Stimulated activated memory B cell treated with anti-CD40 and anti-IgM and Interleukin-4, amounts not matched to agents 10 μg/mL and 1 μg/mL and 100 μg/mL, for 72 hours (primary cell): ENCODE results near the gene LAMA3.

Experiments used
- ATAC-seq: fragments of 150-1000 bp; cut with Tn5 transposase; 2 replicates; pipeline ENCODE4 v1.10.0; 2021
- H3K27ac Mint-ChIP-seq: one replicate; pipeline ENCODE4 v1.8.0; 2022; ENCODE audit warnings: mild to moderate bottlenecking, mixed read lengths
- H3K27me3 Mint-ChIP-seq: one replicate; pipeline ENCODE4 v1.8.0; 2022; ENCODE audit warnings: mixed read lengths
- H3K36me3 Mint-ChIP-seq: one replicate; pipeline ENCODE4 v1.8.0; 2022; ENCODE audit warnings: mixed read lengths
- H3K4me1 Mint-ChIP-seq: one replicate; pipeline ENCODE4 v1.8.0; 2022; ENCODE audit warnings: mixed read lengths
- H3K4me3 Mint-ChIP-seq: one replicate; pipeline ENCODE4 v1.8.0; 2022; ENCODE audit warnings: mild to moderate bottlenecking, moderate library complexity, mixed read lengths
- H3K9me3 Mint-ChIP-seq: one replicate; pipeline ENCODE4 v1.8.0; 2022; ENCODE audit warnings: mixed read lengths

The LAMA3 gene

DNA sequence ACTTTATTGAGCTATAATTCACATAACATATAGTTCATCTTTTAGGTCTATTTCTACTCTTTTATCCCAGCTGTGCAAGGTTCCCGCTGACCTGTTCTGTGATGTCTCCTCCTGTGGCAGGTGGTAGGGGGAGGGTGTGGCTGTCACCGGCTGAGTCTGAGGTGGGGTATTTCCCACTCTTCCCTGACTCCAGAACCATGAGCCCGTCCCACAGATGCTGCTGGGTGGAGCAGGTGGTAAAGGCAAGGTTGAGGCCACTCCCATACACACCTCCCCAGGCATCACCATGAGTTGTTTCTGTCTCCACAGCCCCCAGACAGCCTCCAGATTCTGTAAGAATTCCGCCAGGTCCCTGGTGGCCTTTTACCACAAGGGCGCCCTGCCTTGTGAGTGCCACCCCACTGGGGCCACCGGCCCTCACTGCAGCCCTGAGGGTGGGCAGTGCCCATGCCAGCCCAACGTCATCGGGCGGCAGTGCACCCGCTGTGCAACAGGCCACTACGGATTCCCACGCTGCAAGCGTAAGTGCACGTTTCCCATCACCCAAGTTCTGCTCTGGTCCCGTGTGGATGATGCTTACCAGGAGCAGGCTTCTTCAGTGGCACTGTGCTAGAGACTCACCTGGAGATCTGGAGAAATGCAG, 156.9 kb downstream of the LAMA3 start:
- ATAC-seq = no peak
- no peaks in the 10 kb centered on the region for H3K4me1 Mint-ChIP-seq
- H3K36me3 Mint-ChIP-seq = no peaks in the 10 kb centered on the region
- H3K4me3 Mint-ChIP-seq = no peak overlapping the region
- H3K9me3 Mint-ChIP-seq = no peaks in the 10 kb centered on the region
- no peaks in the 10 kb centered on the region for H3K27me3 Mint-ChIP-seq
- H3K27ac Mint-ChIP-seq = no peak overlapping the region

- Mint-ChIP-seq H3K4me1 (peaks cover 12% of the 10 kb centered on the region), H3K27ac (no peak overlapping the region), H3K27me3 (no peaks in the 10 kb centered on the region), H3K36me3 (no peaks in the 10 kb centered on the region), H3K4me3 (no peak overlapping the region), H3K9me3 (no peaks in the 10 kb centered on the region)
- ATAC-seq = no peak
These were observed 158.2 kb downstream of the LAMA3 start for GRCh38 chr18:23847321-23847986.

GRCh38 chr18:23849141-23849540, 159.9 kb downstream of the LAMA3 start:
- Mint-ChIP-seq H3K27me3 (no peaks in the 10 kb centered on the region), H3K9me3 (no peaks in the 10 kb centered on the region), H3K36me3 (no peaks in the 10 kb centered on the region), H3K4me3 (no peak overlapping the region), H3K27ac (no peak overlapping the region), H3K4me1 (peaks cover 17% of the 10 kb centered on the region)
- ATAC-seq = no peak

- Mint-ChIP-seq H3K27me3 (no peaks in the 10 kb centered on the region), H3K27ac (no peak overlapping the region)
These were observed 161.0 kb downstream of the LAMA3 start for GRCh38 chr18:23850215-23850614.

DNA sequence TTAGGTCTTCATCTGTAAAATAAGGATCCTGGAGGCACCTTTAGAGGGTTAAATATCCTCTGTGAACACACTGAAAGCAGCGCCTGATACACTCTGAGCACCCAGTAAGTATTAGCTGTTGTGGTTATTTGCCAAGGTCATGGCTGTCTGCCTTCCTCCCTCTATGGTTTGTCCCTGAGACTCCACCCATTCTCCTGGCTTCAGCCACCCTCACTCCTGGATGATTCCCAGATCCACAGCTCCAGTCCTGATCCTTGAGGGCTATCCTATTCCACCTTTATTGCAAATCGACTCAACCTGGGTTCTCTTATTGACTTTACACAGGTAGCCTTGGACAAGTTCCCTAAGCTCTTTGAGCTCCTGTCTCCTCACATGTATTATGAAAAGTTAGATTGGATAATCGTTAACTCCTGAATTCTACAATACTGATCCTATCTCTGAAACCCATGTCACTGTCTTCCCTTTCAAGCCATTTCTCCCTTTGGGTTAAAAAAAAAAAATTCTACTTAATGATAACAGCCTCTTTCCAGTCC, 162.3 kb downstream of the LAMA3 start:
- ATAC-seq = no peak
- Mint-ChIP-seq H3K27ac (no peak overlapping the region), H3K36me3 (no peaks in the 10 kb centered on the region), H3K9me3 (no peaks in the 10 kb centered on the region), H3K4me1 (peaks cover 17% of the 10 kb centered on the region), H3K4me3 (no peak overlapping the region), H3K27me3 (no peaks in the 10 kb centered on the region)

More at GRCh38 chr18:23850215-23850614, 161.0 kb downstream of the LAMA3 start:
- Mint-ChIP-seq H3K36me3 (no peaks in the 10 kb centered on the region), H3K4me1 (peaks cover 17% of the 10 kb centered on the region), H3K4me3 (no peak overlapping the region), H3K9me3 (no peaks in the 10 kb centered on the region)
- no peak for ATAC-seq

DNA sequence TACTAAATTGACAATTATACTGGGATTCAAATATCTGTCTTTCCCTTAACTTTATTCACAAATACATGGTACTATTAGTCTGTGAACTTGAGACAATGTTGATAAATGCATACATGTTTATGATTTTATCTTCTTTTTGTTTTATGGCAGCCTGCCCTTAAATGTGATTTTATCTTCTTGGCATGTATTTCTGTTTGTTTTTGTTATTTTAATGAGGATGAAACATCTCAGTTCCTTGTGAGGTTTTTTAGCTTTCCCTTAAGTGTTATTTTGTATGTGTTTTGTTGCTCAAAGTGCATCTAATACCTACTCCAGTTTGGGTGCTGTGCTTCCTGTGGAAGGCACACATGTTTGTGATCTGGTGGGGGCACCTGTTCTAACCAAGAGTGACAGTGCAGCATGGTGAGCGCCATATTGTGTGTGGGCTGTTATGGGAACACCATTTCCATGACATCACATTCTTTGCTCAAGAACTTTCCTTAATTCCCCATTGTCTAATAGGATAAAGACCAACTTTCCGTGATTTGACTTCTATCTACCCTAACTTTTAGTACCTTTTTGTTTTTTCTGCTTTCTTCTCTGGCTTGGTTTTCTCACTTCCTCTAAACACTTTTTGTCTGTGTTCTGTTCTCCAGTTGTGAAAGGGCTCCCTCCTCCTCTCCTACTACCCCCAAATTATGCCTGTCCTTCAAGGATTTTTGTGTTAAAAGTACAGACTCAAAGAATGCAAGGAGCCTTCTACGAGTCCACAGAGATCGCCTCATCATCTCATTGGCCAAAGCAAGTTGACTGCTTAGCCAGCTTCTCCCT, 163.2 kb downstream of the LAMA3 start:
- peak; percentile 53 for ATAC-seq
- Mint-ChIP-seq H3K9me3 (no peaks in the 10 kb centered on the region), H3K4me1 (peaks cover 17% of the 10 kb centered on the region), H3K36me3 (no peaks in the 10 kb centered on the region), H3K4me3 (no peak overlapping the region), H3K27ac (peak overlapping the region; percentile 5), H3K27me3 (no peaks in the 10 kb centered on the region)

DNA sequence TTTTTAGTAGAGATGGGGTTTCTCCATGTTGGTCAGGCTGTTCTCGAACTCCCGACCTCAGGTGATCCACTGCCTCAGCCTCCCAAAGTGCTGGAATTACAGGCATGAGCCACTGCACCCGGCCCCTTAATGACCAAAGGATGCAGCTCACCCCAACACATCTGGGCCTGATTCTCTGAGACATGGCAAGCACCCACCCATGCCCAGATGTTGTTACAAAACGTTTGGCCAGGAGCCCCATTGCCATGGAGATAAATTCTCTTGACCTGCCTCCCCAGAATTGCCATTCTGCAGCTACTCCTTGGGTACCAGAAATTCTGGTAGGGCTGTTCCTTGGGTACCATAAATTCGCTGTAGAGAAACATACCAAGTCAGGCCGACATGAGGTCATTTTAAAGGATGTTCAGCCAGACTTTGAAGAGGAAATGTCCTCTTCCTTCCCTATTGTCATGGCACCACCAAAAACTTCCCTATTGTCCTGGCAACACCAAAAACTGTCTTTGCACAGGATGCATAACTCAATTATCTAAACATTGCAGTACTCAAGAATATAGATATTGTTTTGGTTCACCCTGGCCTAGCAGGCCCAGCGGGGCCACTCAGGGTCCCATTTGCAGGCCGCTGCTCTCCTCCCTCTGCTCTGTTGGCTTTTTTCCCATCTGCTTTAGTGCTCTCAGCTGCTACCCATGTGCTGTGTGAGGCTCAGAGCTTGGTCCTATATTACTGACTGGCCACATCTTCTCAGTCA, 164.4 kb downstream of the LAMA3 start:
- no peaks in the 10 kb centered on the region for H3K36me3 Mint-ChIP-seq
- peaks cover 17% of the 10 kb centered on the region for H3K4me1 Mint-ChIP-seq
- no peaks in the 10 kb centered on the region for H3K9me3 Mint-ChIP-seq
- no peak overlapping the region for H3K4me3 Mint-ChIP-seq
- H3K27me3 Mint-ChIP-seq = no peaks in the 10 kb centered on the region
- ATAC-seq = no peak
- H3K27ac Mint-ChIP-seq = no peak overlapping the region

GRCh38 chr18:23855721-23856120, 166.5 kb downstream of the LAMA3 start:
- Mint-ChIP-seq H3K4me3 (no peak overlapping the region), H3K4me1 (peaks cover 26% of the 10 kb centered on the region), H3K27ac (no peak overlapping the region), H3K36me3 (no peaks in the 10 kb centered on the region), H3K9me3 (no peaks in the 10 kb centered on the region), H3K27me3 (no peaks in the 10 kb centered on the region)
- ATAC-seq = no peak

DNA sequence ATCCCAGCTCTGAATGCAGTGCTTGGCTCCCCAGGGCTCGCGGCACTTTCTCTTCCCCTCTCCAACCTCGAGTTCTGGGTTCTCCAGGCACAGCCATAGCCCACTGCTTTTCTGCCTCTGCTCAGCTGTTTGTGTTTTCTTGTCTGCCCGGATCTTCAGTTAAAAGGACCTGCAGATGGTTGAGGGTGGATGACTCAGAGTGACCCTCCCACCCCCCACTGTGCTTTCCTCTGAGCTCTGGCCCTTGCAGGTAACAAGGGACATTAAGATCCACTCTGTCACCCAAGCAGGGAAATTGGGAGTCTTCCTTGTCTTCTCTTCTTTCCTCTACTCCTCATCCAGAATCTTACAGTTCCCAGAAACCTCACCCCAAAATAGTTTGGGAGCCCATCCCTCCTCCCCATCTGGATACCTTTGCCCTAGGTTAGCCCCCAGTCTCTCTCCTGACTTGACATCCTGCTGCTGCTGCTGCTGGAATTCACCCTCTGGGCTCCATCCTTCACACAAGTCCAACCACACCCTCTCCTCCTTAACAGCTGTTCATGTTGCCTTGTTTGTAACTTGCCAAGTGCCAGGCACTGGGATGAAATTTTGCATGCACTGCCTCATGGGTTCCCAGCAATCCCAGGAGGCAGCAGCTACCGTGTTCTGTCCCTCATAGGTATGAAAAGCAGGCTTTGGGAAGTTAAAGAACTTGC, 167.4 kb downstream of the LAMA3 start:
- Mint-ChIP-seq H3K9me3 (no peaks in the 10 kb centered on the region), H3K4me3 (no peak overlapping the region), H3K27ac (no peak overlapping the region), H3K4me1 (peaks cover 24% of the 10 kb centered on the region), H3K36me3 (no peaks in the 10 kb centered on the region), H3K27me3 (no peaks in the 10 kb centered on the region)
- ATAC-seq = no peak

DNA sequence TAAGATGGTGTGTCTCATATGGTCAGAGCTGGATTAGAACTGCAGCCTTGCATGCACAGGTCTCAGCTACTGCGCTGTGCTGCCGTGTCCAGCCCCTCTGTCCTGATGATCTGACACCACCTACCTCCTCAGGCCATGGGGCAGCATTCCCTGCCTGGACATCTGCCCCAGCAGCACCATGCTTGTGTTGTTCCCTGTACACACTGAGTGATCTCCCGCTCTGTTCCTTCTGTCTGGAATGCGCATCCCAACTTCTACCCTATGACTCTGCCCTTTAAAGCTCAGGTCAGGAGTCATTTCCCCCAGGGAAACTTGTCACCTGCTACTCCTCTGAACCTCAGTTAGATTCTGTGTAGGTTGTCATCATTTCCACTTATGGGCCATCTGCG, 167.9 kb downstream of the LAMA3 start:
- Mint-ChIP-seq H3K9me3 (no peaks in the 10 kb centered on the region), H3K27ac (no peak overlapping the region), H3K36me3 (no peaks in the 10 kb centered on the region), H3K4me3 (no peak overlapping the region), H3K4me1 (peaks cover 24% of the 10 kb centered on the region), H3K27me3 (no peaks in the 10 kb centered on the region)
- ATAC-seq = no peak

- Mint-ChIP-seq H3K9me3 (no peaks in the 10 kb centered on the region), H3K4me3 (no peak overlapping the region), H3K27me3 (no peaks in the 10 kb centered on the region), H3K4me1 (peaks cover 24% of the 10 kb centered on the region), H3K36me3 (no peaks in the 10 kb centered on the region), H3K27ac (no peak overlapping the region)
- ATAC-seq = no peak
These were observed 168.5 kb downstream of the LAMA3 start for GRCh38 chr18:23857756-23858155.

DNA sequence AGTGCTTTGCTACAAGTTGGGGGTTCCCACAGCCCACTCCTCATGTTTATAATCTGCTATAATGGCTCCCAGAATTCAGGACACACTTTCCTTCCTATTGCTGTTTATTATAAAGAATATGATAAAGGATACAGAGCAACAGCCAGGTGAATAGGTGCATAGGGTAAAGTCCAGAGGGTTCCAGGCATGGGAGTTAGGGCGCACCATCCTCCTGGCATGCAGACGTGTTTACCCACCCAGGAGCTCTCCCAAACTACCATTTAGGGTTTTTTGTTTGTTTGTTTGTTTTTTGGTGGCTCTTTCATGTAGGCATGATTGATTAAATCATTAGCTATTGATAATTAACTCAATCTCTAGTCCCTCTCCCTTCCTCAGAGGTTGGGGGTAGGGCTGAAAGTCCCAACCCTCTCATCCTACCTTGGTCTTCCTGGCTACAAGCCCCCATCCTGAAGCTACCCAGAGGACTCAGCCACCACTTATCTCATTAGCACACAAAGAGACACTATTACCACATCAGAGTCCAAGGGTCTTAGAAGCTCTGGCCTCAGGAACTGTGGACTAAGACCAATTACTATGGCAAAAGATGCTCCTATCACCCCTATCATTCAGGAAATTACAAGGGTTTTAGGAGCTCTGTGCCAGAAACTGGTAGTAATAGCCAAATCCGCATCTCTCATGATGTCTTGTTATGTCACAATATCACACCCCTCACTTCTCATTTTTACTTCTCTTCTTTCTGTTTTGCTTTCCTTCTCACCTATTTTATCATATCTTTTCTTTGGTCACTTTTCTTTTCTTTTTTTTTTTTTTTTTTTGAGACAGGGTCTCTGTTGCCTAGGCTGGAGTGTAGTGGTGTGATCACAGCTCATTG, 170.4 kb downstream of the LAMA3 start:
- no peak for ATAC-seq
- Mint-ChIP-seq H3K36me3 (no peaks in the 10 kb centered on the region), H3K9me3 (no peaks in the 10 kb centered on the region), H3K27me3 (no peaks in the 10 kb centered on the region), H3K4me3 (no peak overlapping the region), H3K4me1 (peaks cover 41% of the 10 kb centered on the region), H3K27ac (no peak overlapping the region)

DNA sequence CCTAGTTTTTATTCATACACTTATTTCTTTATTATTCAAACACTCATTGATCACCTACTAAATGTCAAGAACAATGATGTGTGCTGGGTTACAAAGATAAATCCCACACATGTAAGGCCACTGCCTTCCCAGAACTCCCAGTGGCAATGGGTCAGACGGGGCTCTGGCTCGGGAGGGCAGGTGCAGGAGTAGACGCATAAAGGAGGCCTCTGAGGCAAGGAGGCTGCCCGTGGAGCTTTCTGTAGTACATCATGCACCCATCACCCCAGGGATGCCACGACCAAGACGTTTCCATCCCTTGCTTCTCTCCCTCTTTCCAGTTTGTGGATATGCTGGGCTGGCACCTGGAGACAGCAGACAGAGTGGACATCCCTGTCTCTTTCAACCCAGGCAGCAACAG, 172.1 kb downstream of the LAMA3 start:
- Mint-ChIP-seq H3K36me3 (no peaks in the 10 kb centered on the region), H3K9me3 (no peaks in the 10 kb centered on the region), H3K4me3 (no peak overlapping the region), H3K27ac (no peak overlapping the region), H3K27me3 (no peaks in the 10 kb centered on the region), H3K4me1 (peaks cover 57% of the 10 kb centered on the region)
- no peak for ATAC-seq
